NCI-H510A (cell line): ENCODE results near the gene TMEM190.

ENCODE experiments used
- DNase-seq: peaks from one replicate; lab custom pipeline; 2025; lab: John Stamatoyannopoulos, UW

Gene TMEM190

DNA sequence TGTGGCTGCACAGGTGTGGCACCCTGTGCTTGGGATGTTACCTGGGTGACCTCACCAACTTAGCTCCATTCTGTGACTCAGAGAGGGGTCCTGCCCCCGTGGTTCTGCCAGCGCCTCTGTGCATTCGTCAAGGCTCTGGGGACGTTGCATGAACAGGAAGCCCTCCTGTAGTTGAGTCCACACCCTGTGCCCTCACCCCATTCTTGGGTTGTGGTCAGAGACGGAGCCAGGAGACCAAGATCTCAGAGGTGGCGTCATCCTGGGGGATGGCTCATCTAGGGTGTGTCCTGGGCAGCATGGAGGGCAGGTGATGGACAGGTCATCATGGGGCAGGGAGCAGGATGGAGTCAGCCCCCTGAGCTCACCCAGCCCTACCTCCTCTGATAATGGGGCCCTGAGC lies 24.6 kb upstream of the TMEM190 start:
- DNase-seq = no peak

DNA sequence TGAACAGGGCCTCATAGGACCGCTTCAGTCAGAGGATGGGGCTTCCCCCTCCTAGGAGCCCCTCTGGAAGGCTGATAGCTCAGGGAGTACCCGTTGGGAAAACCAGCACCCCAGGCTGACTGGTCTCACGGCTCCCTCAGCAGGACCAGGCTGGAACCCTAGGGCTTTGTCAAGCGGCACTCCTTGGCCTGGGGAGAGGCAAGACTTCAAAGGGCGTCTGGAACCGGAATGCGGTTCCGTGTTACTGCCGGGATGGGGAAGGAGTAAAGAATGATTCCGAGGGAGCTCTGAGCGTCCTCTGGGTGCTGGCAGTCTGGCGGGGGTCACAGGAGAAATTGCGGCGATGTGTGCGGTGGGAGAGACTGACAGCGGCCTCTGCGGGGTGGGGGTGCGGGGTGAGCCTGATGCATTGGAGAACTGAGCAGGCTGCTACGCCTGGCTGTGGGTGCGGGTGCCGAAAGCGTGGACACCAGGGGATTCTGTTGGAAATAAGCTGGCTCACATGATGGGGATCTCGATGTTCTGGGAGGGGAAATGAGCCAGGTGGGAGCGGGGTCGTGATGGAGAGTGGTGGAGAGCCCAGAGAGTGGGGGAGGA lies 24.0 kb upstream of the TMEM190 start:
- DNase-seq = no peak

DNA sequence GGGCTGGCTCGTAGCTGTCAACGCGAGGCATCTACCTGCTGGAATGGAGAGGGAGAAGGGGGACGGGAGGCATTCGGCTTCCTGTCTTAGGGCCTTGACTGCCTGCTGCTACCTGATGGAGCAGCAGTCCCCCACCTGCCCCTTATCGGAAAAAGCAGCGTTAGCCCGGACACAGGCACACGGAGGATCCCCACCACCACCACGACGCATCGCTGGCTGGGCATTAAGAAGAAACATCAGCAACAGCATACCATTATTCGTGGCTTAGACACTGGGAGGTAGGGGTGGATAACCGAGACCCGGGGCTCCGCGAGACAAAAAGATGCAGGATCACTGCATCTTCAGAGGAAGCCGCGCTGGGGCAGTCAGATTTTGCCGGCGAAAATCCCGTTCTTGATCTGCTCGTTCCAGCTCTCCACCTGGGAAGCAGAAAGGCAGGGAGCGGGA lies 23.2 kb upstream of the TMEM190 start:
- no peak for DNase-seq

DNA sequence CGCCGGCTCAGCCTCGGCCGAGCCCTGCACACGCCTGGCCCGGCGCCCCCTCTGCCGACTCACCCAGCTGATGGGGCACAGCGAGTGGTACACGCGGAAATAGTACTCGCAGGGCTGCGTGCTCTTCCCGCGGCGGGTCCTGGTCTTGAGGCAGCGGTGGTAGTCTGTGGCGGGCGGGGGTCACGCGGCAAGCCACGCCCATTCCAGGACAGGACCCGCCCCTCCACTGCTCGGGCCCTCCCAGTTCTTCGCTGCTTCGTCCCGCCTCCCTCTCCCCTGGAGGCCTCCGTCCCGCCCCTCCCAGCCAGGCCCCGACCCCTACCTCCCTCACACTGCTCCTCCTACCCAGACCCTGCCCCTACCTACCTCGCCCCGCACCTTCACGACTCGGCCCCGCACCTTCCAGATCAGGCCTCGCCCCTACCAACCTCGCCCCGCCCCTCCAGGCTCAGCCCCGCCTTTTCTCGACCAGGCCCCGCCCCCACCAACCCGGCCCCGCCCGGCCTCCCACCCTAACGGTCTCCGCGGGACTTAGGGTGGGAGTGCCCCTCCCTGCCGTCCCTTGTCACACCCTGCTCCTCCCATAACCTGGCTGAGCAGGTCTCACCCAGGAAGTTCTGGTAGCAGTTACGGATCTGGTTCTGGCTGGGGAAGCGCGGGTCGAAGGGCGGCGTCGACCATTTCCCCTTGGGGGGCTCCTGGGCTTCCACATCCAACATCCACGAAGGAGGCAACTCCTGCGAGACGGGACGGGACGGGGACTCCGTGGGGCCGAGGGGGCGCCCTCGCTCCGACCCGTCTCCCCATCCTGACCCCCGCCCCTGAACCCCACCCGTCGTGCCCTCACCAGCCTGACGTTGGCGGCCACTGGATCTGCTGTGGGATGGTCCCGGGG lies 22.6 kb upstream of the TMEM190 start:
- no peak for DNase-seq

DNA sequence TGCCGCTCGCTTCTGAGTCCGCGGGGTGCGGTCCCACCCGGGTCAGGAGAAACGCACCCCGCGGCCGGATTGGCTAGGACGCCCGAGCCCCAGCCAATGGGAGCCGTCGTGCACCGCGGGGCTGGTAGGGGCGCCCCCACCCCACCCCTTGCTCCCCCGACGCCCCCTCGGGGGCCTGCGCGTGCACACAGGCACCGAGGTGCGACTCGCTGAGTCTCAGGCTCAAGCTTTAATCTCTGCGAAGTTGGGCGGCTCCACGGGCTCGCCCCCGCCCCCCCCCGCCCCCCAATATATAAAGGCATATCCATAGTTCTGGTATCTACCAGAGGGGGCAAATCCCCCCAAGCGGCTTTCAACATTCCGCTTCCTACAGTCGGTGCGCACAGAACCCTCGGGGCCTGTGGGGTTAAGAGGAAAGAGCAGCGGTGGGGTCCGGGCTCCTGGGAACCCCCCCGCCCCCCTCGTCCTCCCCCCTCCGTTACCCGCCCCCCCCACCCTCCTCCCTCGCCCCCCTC lies 21.9 kb upstream of the TMEM190 start, which contains the start of gene COX6B2:
COX6B2 (minus strand) TSS at position 22 of the 515 bp plus-strand sequence. CDS start 198 bp downstream, outside the sequence.
- no peak for DNase-seq

DNA sequence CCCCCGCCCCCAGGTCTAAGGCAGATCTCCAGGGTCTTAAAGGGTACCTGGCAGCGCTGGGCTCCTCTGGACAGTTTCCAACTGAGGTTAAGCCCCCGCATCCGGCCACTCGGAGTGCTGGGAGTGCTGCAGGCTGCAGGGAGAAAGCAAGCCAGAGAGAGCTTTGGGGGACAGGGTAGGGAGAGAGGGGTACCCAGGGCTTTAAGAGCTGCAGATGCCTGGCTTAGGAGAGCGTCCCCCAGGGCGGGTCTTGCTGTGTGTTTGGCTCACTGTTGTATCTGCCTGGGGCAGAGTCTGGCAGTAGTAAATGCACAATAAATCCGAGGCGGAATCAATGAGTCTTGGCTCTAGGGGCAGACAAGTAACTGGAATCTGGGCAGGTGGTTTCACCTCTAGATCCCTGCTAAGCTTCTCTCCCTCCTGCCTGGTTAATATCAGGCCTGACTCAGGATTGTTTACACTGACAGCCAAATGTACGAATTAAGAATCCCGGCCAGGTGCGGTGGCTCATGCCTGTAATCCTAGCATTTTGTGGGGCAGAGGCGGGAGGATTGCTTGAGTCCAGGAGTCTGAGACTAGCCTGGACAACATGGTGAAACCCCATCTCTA lies 21.3 kb upstream of the TMEM190 start:
- no peak for DNase-seq

DNA sequence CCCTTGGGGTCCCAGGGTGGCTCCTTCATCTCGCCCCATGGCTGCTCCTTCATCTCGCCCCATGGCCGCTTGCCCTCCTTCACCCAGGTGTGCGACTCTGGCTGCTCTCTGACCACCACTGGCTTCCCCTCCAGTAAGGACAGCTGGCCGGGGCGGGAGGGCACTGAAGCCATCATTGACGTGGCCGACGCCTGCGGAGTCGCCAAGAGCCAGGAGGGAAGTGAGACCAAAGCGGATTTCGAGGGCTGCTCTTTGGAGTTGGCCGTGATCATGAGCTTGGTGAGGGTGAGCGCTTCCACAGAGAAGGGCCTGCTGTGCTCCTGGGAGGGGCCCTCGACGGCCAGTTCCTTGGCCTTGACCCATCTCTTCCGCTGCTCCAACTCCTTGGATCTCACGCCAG lies 18.1 kb upstream of the TMEM190 start:
- no peak for DNase-seq

DNA sequence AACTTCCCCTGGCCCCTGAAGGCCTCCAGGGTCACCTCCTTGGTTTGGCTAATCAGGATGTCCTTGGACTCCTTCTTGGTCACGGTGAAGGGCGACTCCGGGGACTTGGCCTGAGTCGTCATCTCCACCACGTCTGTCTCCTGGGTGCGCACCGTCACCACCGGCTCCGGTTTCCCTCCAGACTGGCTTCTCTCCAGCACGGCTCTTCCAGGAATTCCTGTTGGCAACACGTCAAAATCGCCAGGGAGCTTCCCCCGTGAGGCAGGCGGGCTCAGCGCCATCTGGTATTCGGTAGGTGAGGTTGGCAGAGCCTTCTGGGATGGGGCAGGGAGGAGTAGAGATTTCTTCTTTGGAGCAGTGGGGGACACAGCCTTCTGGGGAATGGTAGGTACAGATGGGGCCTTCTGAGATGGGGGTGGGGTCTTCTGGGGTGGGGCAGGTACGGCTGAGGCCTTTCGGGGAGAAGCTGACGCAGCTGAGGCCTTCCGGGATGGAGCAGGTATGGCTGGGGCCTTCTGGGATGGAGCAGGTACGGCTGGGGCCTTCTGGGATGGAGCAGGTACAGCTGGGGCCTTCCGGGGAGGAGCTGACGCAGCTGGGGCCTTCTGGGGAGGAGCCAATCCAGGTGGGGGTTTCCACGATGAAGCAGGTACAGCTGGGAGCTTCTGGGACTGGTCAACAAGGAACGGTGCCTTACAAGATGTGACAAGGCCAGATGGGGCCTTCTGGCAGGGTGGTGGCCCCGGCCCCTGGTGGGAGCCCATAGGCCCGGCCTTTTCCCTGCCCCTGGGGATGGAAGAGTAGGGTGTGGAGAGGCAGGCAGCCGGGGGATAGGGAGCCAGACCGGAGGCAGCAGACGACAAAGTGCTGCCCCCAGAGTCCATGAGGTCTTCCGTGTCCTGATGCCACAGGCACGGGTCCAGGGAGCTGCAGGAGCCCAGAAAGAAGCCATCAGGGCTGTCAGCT lies 17.4 kb upstream of the TMEM190 start:
- DNase-seq = no peak

DNA sequence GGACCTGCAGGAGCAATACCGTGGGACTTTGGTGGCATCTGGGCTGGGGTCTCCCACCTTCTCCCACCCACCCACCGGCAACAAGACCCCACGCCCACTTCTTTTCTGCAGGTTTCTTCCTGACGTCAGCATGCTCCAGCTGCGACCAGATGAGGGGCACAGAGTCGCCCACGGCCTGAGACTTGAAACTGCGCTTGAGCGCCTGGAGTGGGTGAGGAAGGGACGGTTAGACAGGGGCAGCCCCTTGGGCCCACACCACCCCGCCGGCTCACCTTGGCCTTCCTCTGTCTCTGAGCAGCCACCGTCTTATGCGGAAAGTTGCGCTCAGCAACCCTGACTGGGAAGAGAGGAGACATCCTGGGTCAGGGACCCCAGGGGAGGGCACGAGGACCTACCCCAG lies 15.7 kb upstream of the TMEM190 start:
- no peak for DNase-seq

DNA sequence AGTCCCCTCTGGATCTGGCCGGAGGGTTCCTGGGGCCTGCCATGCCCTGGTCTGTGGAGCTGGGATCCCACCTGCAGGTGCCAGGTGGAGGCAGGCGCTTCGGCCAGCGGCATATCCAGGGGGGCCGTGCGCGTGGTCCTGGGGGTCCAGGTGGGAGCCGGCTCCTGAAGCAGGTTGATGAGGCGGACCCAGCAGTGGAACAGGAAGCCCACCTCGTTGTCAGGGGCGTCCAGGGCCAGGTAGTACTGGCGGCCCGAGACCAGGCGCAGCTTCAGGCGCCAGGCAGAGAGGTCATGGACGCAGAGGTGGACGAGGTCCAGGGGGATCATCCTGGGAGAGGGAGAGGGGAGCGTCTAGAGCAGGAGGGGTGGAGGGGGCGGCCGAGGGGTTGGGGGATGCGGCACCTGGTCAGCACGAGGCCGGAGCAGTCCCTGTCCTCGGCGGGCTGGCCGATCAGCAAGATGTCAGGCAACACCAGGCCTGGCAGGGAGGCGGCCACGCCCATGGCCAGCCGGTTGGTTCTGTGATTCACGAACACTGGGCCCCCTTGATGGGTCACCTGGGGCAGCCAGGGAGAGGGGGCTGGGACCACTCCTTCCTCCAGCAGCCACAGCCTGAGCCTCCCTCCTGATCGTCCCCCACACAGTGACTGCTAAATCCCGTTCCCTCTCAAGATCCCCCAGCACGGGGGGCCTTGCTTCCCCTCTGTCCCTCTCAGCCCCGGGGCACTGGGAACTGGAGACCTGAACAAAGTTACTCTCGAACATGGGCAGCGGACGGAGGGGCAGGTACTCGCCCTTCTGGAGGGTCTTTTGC lies 14.2 kb upstream of the TMEM190 start:
- DNase-seq = no peak

DNA sequence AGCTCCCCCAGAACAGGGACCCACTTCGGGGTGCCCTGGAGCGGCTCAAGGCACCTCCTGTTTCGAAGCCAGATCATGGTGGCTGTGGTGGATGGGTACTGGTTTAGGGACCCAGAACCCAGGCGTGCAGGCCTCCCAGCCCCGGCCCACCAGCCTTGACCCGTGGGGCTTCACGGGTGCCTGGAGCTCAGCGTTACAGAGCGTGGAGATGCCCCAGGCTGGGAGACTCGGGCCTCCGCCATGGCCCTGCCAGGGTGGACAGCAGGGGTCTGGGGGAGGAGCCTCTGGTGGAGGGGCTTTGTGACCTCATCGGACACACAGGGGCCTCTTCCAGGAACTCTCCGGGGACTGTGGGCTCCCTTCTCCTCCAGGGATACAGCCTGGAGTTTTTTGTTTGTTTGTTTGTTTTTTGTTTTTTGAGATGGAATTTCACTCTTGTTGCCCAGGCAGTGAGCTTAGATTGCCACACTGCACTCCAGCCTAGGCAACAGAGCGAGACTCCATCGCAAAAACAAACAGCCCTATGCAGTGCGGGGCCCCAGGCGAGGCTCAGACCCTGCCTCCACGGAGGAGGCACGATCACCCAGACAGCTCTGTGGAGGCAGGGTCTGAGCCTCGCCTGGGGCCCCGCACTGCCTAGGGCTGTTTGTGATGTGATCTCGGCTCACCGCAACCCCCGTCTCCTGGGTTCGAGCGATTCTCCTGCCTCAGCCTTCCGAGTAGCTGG lies 13.5 kb upstream of the TMEM190 start, which contains the start of gene GARIN5B:
GARIN5B (minus strand) TSS at position 271 of the 727 bp plus-strand sequence; CDS start at position 77, 194 bp downstream.
- DNase-seq = no peak

DNA sequence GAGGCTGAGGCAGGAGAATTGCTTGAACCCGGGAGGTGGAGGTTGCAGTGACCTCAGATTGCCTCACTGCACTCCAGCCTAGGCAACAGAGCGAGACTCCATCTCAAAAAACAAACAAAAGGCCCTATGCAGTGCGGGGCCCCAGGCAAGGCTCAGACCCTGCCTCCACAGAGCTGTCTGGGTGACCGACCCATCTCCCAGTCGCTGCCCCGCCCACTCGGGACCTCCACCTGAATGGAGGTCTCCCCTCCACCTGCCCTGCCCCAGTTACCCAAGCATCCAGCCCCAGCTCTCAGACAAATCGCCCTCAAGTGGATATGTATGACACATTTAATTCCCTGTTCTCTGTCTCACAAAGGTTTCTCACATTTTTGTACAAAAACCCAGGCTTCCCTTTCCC lies 11.4 kb upstream of the TMEM190 start:
- DNase-seq = no peak

DNA sequence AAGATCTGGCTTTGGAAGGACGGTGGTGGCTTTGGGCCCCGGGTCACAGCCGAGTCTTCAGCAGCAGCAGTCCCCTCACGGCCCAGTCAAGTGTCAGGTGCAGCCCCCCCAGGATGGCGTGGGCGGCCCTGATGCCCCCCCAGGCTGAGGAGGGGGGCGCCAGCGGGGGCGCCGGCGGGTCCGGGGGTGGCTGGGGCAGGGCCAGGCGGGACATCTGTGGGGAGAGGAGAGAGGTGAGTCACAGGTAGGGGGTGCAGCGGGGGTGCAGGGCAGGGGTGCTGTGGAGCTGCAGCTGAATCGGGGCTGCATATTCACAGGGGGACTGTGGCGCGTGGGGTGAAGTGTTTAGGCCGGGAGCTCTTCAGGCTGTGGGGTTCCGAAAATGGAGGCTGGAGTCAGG lies 10.7 kb upstream of the TMEM190 start:
- no peak for DNase-seq

DNA sequence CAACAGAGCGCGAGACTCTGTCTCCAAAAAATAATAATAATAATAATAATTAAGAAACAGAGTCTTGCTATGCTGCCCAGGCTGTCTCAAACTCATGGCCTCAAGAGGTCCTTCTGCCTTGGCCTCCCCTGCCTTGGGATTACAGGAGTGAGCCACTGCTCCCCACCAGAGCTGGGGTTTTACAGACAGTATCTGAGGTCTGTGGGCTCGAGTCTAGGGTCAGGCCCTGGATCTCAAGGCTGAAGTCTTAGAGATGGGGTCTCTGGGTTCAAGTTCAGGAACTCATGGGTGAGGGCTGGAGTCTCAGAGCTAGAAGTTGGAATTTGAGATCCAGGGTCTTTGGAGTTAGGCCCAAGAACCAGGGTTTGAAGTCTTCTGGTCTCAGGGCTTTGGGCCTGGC lies 9.8 kb upstream of the TMEM190 start:
- DNase-seq = no peak

DNA sequence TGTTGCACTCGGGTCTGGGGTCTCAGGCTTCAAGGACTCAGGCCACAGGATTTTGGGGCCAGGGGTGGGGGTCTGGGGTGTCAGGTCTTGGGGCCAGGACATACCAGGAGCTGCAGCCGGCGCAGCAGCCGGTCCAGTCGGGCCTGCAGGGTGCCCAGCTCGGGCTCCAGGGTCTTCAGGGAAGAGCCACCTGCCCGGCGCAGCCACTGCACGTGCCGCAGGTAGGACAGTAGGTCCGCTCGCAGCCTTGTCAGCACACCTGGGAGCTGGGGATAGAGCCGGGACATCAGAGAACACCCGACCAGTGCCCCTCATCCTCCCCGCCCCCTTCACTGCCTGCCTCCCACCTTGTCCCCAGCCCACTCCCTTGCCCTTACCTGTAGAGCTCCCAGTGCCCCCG lies 8.5 kb upstream of the TMEM190 start:
- DNase-seq = no peak

DNA sequence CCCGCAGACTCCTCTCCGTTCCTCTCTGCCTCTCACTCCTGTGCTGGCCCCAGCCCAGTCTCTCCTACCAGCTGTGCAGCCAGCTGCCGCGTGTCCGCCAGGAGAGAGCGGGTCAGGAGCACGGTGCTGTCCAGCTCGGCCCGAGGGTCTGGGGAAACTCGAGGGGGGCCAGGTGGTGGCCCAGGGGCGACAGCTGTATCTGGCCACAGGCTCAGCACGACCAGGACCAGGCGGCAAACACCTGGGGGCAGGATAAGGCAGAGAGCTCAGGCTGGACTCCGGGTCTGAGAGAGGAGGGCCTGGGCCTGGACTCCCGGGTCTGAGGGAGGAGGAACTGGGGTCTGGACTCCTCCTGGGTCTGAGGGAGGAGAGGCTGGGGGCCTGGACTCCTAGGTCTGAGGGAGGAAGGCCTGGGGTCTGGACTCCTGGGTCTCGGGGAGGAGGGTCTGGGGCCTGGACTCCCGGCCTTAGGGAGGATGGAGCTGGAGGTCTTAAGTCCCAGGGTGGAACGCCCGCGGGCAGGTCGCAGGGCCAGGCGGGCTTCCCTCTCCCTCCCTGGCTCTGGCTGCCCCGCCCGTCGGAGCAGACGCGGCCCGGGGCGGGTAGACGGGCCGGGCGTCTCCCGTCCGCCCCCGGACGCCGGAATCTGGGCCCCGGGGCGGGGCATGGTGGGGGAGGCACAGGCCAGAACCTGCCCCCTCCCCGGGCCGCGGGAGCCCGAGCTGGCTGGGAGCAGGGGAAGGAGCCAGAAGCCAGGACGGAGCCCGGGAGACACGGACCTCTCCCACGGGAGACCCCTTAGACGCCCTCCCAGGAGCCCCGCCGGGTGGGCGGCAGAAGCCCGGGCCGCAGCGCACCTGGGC lies 7.7 kb upstream of the TMEM190 start:
- DNase-seq = no peak

DNA sequence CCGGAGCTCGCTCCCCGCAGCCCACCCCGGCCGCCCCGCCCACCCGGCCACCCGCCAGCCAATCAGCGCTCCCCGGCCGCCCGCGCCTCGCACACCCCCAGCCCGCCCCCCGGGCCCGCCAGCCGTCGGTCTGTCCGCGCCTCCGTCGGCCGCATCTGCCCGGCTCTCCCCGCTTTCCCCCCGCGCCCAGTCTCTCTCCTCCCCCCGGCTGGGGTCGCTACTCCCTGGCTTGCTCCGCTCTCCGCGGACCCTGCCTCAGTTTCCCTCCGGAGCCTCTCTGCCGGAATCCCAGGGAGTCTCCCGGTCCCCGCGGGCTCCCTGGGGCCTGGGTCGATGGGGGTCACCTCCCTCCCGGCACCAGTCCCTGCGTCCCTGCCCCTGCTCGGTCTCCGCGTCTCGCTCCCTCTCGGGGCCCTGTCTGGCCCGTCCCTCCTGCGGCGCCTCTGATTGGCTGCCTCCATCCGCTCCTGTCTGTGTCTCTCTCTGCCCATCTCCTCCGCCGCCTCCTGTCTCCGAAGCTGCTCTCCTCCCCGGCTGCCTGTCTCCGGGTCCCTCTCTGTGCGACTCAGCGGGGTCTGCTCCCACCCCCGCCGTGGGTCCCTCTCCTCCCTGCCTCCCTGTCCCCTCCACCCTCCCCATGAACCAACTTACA lies 6.8 kb upstream of the TMEM190 start:
- peak; percentile 35 for DNase-seq

DNA sequence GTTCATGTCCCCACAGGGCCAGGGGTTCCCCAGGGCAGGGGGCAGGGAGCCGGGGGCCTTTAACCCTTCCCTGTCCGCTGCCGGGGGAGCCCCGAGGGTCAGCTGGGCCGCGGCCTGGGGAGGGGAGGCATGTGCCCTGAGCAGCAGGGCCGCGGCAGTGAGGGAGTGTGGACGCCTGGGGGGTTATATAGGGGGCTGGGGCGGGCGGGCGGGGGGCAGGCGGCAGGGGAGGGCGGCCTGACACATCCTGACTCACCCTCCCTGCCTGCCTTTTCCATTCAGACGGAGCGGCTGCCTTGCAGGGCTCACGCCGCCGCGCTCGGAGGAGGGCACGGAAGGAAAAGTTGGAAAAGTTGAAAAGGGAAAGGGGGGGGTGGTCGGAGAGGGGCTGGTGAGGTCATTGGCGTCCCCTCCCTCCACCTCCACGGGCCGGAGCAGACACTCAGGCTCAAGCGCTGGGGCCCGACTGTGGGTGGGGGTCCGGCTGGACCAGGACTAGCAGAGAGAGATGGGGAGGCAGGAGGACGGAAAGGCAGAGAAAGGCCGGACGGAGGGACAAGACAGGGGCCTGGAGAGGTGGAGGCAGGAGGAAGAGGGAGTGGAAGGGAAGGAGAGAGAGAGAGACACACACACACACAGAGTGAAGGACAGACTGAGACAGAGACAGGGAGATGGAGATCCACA lies 6.2 kb upstream of the TMEM190 start, which contains the start of gene IL11:
IL11 (minus strand) TSS at position 159 of the 684 bp plus-strand sequence; CDS start at position 6, 153 bp downstream.
- DNase-seq = no peak
